HG02885 (cell line): ENCODE data around the gene N4BP2L1.
"Not testable (repeated sequence)": the region's sequence is repeated elsewhere in the genome, so short reads cannot be mapped to it uniquely, and the experiment has no call there.

ENCODE experiments used
- ATAC-seq: cut with Tn5 transposase; IDR thresholded peaks from one replicate; pipeline ENCODE4 v1.9.1; 2021; ENCODE audit warnings: mild to moderate bottlenecking; ENCODE audit not compliant: unreplicated experiment, poor library complexity

N4BP2L1 gene

GRCh38 chr13:32407854-32408253 lies 20.1 kb downstream of the N4BP2L1 start:
- ATAC-seq, result peak; percentile 87

GRCh38 chr13:32403108-32403507 lies 24.8 kb downstream of the N4BP2L1 start:
- no peak for ATAC-seq

DNA sequence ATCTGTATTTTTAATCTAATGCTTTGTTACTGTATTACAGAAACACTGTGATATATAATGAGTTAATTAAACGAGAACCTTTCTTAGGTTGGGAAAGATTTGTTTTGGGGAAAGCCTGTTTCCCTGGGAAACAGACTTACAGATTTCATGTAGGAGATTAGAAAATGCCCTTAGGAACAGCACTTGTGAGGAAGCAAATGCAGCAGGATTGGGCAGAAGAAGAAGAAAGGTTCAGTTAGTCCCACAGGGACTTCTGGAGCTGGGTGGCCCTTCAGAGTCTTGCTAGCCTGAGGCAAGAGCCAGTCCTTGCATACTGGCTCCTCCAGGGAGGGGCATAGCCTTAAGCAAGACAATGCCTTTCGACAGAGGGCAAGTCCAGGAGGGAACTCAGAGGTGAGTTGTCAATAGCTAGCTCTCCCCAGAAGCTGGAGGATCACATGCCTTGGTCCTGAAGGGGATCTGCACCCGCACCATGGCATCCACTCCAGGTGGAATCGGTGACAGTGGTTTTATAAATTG lies 36.8 kb downstream of the N4BP2L1 start:
- ATAC-seq, result no peak

GRCh38 chr13:32390484-32390883 lies 37.4 kb downstream of the N4BP2L1 start:
- peak; percentile 40 for ATAC-seq

- ATAC-seq, result peak; percentile 74
These were observed 37.9 kb downstream of the N4BP2L1 start for GRCh38 chr13:32390048-32390447.

DNA sequence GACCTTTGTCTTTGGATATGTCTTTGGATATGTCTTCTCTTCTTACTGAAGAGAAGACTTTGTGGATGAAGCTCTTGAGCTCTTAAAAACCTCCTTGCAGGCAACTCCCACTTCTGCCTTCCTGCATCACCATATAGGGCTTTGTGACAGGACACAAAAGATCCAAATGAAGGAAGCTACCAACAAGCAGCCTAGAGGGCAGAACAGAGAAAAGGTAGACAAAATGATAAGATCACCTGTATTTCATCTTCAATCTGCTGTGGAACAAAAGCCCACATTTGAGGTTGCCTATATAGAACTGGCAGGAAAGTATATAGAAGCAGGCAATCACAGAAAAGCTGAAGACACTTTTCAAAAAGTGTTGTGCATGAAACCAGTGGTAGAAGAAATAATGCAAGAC lies 42.5 kb downstream of the N4BP2L1 start:
- ATAC-seq, result no peak

DNA sequence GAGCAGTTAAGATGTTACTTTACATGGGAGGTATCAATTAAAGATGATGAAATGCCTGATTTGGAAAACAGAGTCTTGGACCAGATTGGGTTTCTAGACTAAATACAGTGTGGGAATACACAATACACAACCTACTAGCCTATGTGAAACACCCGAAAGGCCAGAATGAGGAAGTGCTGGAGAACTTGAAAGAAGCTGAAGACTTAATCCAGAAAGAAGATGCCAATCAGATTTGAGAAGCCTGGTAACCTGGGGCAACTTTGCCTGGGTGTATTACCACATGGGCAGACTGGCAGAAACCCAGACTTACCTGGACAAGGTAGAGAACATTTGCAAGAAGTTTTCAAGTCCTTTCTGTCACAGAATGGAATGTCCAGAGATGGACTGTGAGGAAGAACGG lies 43.2 kb downstream of the N4BP2L1 start:
- no peak for ATAC-seq

GRCh38 chr13:32383836-32384618 lies 43.9 kb downstream of the N4BP2L1 start:
- no peak for ATAC-seq

DNA sequence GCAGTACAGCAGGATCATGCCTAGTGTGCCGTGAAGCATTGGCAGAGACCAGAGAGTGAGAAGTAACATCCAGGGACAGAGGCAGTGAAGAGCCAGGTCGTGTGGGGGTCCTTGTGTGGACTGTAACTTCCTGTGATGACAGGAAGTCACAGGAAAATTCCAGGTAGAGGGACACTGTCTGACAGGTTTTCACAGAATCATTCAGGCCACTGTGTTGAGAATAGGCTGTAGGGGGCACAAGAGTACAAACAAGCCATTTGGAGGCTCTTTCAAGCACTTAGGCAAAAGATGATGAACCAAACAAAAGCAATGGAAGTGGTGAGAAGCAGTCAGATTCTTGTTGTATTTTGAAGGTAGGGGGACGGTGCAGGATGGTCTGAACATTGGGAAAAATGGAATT lies 46.4 kb downstream of the N4BP2L1 start:
- no peak for ATAC-seq

GRCh38 chr13:32378012-32378411 lies 49.9 kb downstream of the N4BP2L1 start:
- no peak for ATAC-seq

- no peak for ATAC-seq
These were observed 51.1 kb downstream of the N4BP2L1 start for GRCh38 chr13:32376642-32377415.

- ATAC-seq, result no peak
These were observed 57.1 kb downstream of the N4BP2L1 start for GRCh38 chr13:32370805-32371204.

DNA sequence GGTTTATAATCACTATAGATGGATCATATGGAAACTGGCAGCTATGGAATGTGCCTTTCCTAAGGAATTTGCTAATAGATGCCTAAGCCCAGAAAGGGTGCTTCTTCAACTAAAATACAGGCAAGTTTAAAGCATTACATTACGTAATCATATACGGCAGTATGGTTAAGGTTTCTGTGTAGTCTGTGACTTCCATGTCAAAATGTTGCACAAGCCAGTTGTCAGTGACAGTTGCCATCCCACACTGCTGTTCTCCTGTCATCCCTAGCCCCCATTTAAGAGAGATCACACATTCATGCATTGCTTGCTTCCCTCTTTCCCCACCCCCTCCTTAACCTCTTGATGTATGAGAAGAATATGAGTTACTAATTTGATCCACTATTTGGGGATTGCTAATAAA lies 65.4 kb downstream of the N4BP2L1 start:
- ATAC-seq, result no peak

DNA sequence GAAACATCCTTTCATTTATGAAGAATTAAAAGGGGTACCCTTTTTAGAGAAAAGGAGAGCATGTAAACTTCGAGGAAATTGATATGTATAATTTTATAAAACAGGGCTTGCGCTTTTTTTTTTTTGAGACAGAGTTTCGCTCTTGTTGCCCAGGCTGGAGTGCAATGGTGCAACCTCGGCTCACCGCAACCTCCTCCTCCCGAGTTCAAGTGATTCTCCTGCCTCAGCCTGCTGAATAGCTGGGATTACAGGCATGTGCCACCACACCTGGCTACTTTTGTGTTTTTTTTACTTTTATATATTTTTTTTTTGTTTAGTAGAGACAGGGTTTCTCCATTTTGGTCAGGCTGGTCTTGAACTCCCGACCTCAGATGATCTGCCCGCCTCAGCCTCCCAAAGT lies 72.0 kb downstream of the N4BP2L1 start:
- not testable (repeated sequence) for ATAC-seq

- ATAC-seq, result peak; percentile 60
These were observed 73.9 kb downstream of the N4BP2L1 start for GRCh38 chr13:32354040-32354439.

DNA sequence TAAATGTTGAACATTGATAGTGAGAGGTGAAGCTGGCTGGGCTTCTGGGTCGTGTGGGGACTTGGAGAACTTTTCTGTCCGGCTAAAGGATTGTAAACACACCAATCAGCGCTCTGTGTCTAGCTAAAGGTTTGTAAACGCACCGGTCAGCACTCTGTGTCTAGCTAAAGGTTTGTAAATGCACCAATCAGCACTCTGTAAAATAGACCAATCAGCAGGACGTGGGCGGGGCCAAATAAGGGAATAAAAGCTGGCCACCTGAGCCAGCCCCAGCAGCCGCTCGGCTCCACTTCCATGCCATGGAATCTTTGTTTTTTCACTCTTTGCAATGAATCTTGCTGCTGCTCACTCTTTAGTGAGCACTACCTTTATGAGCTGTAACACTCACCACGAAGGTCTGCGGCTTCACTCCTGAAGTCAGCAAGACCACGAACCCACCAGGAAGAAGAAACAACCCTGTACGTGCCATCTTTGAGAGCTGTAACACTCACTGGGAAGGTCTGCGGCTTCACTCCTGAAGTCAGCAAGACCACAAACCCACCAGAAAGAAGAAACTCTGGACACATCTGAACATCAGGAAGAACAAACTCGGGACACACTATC lies 77.0 kb downstream of the N4BP2L1 start:
- ATAC-seq, result not testable (repeated sequence)
